GM12875 (cell line): ENCODE results near the gene EVL.
A peak's percentile ranks its signal among the peaks of the same experiment; 100 is the strongest.

Source experiments
- H3K4me3 ChIP-seq: one replicate; pipeline ENCODE4 v1.5.1; 2011; ENCODE audit warnings: low read depth, low read length, control low read depth
- TF ChIP-seq, protein P1 (sequence below): IDR thresholded peaks from 2 replicates; pipeline ENCODE4 v1.5.1; 2011; ENCODE audit warnings: low read depth, mild to moderate bottlenecking, control low read depth, inconsistent platforms, low read length, moderate library complexity, borderline replicate concordance; ENCODE audit not compliant: insufficient read depth

Gene EVL

DNA sequence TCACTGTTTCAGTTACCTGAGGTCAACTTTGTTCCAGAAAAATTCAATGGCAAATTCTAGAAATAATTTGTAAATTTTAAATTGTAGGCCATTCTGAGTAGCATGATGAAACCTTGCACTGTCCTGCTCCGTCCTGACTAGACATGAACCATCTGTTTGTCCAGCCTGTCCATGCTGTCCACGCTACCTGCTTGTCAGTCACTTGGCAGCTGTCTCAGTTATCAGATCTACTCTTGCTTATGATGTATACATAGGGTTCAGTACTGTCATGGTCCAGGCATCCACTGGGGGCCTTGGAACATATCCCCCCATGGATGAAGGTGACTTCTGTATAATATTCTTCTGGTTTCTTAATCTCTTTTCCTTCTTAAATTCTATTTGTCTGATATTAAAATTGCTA lies 14.1 kb upstream of the EVL start:
- TF ChIP-seq, protein P1, sequence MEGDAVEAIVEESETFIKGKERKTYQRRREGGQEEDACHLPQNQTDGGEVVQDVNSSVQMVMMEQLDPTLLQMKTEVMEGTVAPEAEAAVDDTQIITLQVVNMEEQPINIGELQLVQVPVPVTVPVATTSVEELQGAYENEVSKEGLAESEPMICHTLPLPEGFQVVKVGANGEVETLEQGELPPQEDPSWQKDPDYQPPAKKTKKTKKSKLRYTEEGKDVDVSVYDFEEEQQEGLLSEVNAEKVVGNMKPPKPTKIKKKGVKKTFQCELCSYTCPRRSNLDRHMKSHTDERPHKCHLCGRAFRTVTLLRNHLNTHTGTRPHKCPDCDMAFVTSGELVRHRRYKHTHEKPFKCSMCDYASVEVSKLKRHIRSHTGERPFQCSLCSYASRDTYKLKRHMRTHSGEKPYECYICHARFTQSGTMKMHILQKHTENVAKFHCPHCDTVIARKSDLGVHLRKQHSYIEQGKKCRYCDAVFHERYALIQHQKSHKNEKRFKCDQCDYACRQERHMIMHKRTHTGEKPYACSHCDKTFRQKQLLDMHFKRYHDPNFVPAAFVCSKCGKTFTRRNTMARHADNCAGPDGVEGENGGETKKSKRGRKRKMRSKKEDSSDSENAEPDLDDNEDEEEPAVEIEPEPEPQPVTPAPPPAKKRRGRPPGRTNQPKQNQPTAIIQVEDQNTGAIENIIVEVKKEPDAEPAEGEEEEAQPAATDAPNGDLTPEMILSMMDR = no peak
- H3K4me3 ChIP-seq = no peak overlapping the region

DNA sequence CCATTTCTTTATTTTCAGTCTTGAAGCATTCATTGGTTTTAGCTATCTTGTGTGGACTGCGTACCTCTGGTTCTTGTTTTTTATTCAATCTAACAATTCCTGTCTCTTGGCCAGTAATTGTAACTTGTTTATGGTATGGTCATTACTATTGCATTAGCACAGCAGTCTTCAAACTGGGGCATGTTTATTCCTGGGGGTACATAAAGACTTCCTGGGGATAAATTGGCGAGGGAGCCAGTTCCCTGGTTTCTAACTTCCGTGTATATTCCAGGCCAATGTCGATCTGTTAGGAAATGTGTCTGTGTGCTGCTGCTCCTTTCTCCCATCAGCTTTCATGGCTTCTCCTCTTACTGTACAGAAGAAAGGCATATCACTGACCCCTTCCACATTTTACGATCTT lies 13.7 kb upstream of the EVL start:
- no peak overlapping the region for H3K4me3 ChIP-seq
- TF ChIP-seq, protein P1 = no peak

DNA sequence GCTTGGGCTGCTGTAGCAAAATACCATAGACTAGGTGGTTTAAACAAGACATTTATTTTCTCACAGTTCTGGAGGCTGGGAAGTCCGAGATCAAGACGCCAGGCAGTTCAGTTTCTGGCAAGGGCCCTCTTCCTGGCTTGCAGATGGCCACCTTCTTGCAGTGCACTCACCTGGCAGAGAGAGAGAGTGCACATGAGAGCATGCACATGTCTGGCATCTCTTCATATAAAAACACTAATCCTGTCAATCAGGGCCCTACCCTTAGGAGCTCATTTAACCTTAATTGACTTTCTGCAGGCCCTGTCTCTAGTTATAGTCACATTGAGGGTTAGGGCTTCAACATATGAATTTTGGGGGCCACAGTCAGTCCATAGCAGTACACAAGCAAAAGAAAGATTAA lies 12.4 kb upstream of the EVL start:
- no peak overlapping the region for H3K4me3 ChIP-seq
- TF ChIP-seq, protein P1 = no peak

DNA sequence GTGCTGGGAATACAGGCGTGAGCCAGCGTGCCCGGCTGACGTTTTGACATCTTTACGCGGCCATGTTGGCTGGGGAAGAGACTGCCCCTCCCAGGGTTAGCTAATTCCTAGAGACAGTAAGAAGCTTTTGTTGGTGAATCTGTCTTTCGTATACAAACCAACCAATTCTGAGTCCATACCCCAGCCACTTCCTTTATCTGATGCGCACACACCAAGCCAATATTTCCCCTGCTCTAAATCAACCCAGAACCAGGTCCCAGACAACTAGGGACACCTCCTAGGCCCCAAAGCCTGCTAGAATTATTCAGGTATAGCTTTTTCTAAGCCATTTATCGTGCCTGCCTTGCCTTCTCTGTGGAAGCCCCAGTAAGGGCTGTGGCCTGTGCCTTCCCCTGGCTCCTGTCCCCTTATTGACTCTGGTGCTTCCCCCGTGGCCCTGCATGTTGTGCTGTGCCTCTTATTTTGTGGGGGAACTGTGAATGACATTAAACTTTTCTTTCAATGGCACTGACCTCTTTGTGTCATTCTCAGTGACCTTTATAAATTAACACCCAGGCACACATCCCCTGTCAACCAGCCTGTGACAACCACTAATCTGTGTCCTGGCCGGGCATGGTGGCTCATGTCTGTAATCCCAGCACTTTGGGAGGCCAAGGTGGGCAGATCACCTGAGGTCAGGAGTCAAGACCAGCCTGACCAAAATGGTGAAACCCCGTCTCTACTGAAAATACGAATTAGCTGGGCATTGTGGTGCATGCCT lies 10.7 kb upstream of the EVL start:
- H3K4me3 ChIP-seq = no peak overlapping the region

DNA sequence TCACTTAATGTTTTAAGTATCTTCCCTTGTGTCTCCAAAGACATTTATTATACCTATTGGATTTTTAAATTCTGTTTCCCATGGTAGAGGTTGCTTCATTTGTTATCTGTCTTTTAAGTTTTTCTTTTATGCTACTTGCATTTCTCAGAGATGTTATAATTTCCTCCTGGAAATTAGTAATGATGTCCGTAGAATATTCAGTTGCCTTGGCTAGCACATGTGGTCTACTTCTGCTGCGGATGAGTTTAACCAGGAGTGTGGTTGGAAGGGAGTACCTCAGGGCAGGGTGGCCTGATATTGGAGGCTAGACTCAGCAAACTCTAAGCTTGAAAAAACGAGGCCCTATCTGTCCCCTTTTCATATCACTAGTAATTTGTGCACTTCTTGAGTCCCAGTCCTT lies 8.8 kb upstream of the EVL start:
- no peak overlapping the region for H3K4me3 ChIP-seq
- TF ChIP-seq, protein P1 = no peak

More for the DNA sequence above, 10.7 kb upstream of the EVL start:
- TF ChIP-seq, protein P1 = no peak

DNA sequence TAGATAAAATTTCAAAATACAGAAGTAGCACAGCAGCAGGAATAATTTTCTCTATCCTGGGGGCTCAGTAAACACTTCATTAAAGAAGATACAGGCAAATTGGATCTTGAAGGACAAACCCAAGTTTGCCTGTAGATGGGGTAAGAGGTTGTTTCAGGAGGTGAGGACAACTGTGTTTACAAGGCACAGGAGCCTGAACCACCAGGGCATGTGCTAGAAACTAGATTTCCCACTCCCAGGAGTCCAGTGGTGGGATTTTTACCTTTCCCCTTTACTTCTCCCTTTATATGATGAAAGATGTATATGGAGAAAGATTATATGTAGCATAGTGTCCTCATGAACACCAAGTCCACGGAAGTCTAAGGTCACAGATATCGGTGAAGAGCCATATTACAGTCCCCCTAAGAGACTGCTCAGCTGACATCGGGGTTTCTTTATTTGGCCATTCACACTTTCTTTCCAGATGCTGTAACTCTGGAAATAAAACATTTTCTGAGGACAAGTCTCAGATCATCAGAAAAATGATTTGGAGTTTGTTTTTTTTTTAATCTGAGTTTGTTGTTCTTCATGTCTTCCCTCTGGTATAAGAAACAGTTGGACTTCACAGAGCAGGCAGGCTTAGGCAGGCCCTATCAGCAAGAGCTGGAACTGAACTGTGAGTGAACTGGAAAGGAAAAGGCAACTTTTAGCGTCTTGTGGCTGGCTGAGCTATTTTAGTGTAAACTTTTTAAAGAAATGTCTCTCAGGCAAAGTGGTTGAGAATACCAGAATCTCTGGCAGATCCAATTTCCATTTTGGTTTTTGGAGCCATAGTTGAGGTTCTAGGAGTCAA lies 8.0 kb upstream of the EVL start:
- TF ChIP-seq, protein P1 = peak; percentile 50; the same call in 1 of the 2 replicates
- no peak overlapping the region for H3K4me3 ChIP-seq
